T follicular helper cell (primary cell): ENCODE results near the gene SULT1A2.
A peak's percentile ranks its signal among the peaks of the same experiment; 100 is the strongest.
"Not testable (repeated sequence)": the region's sequence is repeated elsewhere in the genome, so short reads cannot be mapped to it uniquely, and the experiment has no call there.

Source experiments
- DNase-seq: peaks from one replicate; pipeline ENCODE4 v3.0.0-alpha.2; 2020; ENCODE audit warnings: low read depth
- total RNA-seq, 2 experiments: gene quantifications; one replicate each; lab custom pipeline; 2026; lab: John Stamatoyannopoulos, UW

The SULT1A2 gene
- 0 reads per million in 2 experiments for total RNA-seq

DNA sequence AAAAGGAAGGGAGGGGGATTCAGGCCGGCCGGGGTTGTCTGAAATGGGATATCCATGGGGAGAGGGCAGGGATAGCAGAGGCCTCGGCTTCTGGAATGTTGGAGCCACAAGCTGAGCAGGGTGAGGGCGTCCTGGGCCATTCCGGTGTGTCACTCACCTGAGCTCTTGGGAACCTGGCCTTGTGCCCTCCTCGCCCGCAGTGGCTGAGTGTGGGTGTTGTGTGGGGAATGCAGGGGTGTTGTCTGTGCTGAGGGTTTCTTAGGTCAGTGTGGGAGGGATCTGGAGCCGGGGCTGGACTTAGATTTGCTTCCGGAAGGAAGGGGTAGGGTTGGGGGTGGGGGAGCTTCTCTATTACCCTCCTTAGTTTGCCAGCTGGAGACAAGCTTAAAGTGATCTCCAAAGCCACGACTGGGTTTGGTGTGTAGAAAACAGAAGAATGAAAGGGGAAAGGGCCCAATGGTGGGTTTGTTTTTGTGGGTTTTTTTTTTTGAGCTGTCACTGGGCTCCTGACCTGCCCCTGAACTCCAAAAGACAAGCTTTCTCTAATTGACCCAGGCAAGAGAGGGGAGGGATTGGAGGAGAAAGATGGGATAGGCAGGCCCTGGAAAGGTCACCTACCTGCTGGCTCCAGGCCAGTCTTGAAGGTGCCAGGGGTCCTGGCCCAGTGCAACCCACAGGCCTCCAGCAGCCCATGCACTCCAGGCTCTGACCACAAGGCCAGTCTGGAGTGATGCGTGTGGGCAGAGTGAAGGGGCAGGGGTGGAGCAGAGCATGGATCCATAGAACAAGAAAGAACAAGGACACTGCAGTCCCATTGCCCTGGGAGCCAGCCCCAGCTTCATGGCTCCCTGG is at the start of gene SULT1A2:
Gene SULT1A2, minus strand, starts transcription at position 211 of the 852 bp plus-strand sequence. CDS start 1,120 bp downstream, outside the sequence.
- no peak for DNase-seq

DNA sequence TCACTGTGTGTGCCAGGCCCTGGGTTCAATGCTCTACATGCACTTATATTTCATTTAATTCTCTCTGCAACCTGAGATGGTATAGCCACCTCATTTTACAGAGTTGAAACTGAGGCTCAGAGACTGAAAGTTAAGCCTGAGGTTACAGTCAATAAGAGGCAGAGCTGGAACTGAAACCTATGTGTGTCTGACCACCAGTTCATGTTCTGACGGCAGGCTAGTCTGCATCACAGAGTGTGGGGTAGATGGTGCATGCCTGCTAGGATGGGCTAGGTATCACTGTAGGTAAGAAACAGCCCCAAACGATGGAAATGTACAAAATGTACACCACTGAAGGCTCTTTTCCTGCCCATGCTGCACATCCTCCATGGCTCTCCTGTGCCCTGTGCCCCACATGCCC is 43.1 kb upstream of the SULT1A2 start:
- DNase-seq, result not testable (repeated sequence)

DNA sequence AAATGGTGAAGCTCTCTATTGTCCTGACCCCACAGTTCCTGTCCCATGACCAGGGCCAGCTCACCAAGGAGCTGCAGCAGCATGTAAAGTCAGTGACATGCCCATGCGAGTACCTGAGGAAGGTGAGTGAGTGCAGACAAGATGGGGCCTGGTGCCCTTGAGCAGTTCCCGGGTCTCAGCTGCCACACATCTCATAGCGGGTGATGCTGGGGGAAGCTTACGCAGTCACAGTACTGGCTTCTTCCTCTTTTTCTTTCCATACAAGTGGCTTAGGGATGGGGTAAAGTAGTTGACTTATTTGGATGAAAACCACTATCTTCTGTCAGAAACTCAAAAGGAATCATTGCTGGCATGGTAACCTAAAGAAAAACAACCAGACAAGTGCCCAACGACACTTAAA is 41.5 kb upstream of the SULT1A2 start:
- not testable (repeated sequence) for DNase-seq

DNA sequence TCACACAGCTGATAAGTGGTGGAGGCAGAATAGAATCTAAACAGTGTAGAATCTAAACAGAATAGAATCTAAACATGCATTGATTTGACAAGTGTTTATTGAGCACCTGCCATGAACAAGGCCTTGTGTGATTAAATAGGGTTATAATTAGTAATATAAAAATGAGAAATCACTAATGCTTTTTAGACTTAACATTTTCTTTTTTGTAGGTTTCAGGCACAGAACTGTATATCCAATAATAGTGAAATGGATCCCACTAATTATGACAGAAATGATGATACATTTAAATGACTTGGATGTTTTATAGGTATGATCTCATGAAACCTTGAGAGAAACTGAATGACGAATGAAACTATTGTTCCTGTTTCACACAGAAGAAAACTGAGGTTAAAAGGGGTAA is 40.9 kb upstream of the SULT1A2 start, which contains the start of gene NPIPB8:
Gene NPIPB8, plus strand, starts transcription at position 301 of the 400 bp plus-strand sequence. CDS start 296 bp downstream, outside the sequence.
- not testable (repeated sequence) for DNase-seq

DNA sequence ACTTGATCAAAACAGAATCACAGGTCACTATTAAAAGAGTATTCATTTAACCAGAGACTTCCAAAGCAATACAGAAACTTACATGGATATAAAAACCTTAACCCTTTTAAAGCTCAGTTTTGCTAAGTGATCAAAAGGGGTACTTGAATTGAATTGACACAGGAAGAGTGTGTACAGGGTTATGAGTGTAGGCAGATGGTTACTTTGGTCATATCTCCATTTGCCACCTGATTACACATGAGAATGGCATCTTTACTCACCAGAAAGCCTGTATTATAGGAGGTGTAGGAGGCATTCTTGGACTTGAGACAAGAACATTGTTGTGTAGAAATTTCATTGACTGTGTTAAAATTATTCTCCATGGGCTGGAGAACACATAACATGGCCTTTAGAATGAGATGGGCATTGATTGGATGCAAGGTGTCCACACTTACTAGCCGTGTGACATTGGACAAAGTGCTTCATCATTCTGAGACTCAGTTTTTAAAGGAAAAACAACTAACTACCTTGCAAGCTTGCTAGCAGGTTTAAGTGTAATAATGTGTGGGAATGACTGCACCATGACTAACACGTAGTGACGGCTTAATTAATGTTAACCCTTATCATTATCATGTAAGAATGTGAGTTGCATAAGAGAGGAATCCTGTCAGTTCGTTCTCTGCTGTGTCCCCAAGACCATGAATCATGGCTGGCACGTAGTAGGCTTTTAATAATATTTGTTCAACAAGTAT is 39.4 kb upstream of the SULT1A2 start:
- DNase-seq, result not testable (repeated sequence)

DNA sequence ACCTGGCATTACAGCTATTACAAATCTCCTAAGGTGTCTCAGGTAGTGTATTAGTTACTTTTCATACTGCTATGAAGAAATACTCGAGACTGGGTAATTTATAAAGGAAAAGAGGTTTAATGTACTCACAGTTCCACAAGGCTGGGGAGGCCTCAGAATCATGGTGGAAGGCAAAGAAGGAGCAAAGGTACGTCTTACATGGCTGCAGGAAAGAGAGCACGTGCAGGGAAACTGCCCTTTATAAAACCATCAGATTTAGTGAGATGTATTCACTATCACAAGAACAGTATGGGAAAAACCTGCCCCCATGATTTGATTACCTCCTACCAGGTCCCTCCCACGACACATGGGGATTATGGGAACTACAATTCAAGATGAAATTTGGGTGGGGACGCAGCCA is 34.1 kb upstream of the SULT1A2 start:
- not testable (repeated sequence) for DNase-seq

DNA sequence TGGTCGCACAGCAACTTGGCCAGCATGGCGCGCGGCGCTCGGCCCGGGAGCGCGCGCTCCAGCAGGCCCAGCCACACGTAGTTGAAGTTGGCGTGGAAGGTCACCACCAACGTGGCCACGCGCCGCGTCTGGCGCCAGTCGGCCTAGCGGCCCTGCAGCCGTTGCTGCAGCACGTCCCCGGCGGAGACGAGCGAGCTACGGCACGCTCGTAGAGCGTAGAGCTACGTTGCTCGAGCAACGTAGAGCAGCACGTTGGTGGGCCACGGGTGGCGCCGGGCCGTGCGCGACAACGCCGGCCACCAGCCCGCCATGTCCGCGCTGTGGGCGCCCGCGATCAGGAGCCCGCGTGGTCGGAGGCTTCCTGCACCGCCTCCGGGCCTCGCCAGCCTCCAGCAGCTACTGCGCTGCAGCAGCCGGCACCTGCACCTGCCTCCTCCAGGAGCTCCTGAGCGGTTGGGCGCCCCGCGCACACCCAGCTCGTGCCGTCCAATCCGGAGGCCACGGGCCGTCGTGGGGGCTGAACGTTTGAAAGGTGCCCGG is 26.4 kb upstream of the SULT1A2 start:
- peak; percentile 55 for DNase-seq

DNA sequence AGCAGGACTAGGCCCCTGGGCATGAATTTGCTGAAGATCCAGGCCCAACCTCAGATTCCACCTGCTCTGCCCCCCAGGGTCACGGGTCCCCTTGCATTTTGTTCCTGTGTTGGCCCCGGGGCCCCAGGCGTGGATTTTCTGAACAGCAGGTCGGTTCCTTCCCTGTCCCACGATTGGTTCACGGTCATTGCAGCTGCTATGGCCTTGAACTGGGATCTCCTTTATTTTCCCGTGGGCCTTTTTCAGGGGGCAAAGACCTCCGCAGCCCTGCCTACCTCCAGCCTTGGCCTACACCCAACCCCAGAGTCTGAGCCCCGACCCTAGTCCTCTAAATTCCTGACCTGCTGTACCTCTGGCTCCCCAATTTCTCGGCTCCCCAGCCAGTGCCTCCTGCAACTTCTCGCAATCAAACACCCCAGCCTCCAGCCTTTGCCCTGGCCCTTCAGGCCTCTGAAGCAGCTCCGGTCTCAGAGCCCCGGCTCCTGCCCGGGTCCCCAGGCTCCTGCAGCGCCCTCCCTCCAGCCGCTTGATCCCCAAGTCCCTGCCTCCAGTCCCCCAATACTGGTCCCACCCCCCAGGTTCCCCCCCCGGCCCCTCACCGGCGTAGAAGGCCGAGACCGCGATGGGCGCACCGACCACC is 25.8 kb upstream of the SULT1A2 start:
- DNase-seq, result not testable (repeated sequence)

DNA sequence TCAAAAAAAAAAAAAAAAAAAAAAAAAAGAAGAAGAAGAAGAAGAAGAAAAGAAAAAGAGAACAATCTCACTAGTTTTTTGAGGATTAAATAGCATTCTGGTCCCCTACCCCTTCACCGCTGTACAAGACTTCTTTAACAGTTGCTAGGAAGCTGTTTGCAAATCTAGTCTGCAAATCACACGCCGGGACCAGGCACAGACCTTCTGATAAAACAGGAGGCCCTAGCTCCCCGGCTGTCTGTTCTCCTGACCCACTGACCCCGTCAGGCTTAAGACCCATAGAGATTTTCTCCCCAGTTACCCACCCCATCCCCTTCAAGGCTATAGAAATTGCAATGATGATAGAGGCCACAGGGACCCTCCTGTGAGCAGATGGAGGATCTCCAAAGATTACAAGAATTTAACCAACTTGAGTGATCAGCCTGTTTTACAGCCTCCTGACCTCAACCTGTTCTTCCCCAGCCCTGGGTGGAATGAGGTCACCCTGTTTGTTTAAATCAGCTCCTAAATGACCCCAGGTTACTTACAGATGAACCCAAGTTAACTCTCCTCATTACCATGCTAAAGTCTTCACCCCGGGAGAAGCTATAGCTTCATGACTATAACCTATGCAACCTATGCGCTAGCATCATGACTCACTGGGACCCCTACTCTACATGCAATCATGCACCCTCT is 24.8 kb upstream of the SULT1A2 start:
- DNase-seq, result no peak

DNA sequence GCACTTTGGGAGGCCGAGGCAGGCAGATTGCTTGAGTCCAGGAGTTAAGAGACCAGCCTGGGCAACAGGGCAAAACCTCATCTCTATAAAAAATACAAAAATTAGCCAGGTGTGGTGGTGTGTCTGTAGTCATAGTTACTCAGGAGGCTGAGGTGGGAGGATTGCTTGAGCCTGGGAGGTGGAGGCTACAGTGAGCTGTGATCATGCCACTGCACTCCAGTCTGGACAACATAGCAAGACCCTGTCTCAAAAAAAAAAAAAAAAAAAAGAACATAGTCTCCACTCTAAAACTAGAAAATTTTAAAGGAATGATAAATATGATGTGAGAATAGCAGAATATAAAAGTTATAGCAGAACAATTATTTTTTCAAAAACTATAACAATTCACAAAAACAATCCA is 23.5 kb upstream of the SULT1A2 start:
- DNase-seq, result not testable (repeated sequence)

DNA sequence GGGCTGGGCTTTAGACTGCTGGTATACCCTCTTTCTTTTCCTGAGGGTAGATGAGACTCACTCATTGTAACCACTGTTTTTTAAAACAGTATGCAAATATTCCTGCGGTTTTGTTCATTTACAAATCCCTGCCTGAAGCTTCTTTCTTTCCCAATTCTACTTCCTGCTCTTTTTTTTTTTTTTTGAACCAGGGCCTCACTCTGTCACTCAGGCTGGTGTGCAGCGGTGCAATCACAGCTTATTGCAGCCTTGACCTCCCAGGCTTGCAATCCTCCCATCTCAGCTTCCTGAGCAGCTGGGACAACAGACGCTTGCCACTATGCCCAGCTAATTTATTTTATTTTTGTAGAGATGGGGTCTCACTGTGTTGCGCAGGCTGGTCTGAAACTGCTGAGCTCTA is 21.0 kb upstream of the SULT1A2 start:
- no peak for DNase-seq

DNA sequence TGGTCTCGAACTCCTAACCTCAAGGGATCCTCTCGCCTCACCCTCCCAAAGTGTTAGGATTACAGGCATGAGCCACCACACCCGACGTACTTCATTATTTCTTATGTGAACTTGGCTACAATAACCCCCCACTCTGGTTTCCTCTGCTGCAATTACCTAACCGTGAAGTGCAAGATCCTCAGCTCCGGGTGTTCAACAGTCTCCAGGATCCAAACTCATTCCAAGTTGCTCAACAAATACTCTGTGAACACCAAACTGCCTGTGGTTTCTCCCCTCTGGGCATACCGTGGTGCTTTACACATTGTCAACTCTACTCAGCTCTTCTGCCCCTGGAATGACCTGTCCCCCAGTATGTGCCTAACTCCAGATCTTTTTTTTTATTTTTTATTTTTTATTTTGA is 19.8 kb upstream of the SULT1A2 start:
- DNase-seq, result no peak

DNA sequence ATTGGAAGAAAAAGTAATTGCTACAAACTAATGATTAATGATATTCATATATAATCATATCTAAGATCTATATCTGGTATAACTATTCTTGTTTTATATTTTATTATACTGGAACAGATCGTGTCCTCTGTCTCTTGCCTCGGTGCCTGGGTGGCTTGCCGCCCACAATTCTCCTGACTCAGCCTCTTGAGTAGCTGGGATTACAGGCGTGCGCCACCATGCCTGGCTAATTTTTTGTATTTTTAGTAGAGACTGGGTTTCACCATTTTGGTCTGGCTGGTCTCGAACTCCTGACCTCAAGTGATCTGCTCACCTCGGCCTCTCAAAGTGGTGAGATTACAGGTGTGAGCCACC is 19.4 kb upstream of the SULT1A2 start:
- DNase-seq, result not testable (repeated sequence)

DNA sequence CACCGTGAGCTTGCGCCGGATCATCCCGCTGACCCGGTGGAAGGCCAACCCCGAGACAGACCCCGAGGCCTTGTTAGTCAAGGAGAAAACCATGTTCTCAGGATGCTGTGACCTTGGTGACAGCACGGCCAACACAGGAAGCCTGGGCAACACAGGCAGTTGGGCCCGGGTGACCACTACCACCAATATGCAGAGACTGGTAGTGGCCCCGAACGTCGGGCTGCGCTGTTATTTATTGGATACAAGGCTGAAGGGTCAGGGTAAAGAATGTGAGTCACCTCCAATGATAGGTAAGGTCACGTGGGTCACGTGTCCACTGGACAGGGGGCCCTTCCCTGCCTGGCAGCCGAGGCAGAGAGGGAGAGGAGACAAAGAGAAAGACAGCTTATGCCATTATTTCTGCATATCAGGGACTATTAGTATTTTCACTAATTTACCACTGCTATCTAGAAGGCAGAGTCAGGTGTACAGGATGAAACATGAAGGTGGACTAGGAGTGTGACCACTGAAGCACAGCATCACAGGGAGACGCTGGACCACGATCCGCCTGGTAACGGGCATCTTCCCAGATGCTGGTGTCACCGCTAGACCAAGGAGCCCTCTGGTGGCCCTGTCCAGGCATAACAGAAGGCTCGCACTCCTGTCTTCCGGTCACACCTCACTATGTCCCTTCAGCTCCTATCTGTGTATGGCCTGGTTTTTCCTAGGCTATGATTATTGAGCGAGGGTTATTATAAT is 18.8 kb upstream of the SULT1A2 start:
- not testable (repeated sequence) for DNase-seq

DNA sequence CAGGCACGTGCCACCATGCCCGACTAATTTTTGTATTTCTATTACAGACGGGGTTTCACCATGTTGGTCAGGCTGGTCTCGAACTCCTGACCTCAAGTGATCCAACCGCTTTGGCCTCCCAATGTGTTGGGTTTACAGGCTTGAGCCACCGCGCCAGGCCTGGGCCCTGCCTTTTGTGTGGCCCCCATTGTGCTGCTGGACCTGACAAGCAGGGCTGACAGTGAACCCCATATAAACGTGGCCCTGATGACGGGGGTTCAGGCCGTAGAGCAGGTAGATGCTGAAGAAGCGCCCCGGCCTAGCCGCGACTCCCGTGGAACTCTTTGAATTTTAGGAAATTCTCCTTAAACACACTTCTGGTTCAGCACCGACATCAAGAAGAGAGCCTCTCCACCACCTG is 17.7 kb upstream of the SULT1A2 start:
- DNase-seq, result not testable (repeated sequence)

DNA sequence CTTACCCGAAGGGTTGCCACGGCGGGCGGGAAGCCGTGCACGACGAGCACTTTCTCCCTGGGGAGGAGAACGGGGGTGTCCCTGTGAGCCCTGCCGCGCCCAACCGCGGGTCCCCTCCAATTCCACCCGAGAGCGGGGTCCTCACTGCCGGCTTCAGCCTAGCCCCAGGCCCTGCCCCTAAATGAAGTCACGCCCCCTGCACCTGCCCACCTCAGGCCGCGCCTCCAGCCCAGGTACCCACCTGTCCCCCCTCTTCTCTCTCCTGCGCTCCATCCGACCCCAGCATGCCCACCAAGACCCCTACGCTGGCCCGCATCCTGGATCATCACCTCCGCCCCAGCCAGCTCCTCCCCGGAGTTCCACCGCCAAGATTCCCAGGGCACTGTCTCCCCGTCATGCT is 17.1 kb upstream of the SULT1A2 start:
- DNase-seq, result not testable (repeated sequence)

DNA sequence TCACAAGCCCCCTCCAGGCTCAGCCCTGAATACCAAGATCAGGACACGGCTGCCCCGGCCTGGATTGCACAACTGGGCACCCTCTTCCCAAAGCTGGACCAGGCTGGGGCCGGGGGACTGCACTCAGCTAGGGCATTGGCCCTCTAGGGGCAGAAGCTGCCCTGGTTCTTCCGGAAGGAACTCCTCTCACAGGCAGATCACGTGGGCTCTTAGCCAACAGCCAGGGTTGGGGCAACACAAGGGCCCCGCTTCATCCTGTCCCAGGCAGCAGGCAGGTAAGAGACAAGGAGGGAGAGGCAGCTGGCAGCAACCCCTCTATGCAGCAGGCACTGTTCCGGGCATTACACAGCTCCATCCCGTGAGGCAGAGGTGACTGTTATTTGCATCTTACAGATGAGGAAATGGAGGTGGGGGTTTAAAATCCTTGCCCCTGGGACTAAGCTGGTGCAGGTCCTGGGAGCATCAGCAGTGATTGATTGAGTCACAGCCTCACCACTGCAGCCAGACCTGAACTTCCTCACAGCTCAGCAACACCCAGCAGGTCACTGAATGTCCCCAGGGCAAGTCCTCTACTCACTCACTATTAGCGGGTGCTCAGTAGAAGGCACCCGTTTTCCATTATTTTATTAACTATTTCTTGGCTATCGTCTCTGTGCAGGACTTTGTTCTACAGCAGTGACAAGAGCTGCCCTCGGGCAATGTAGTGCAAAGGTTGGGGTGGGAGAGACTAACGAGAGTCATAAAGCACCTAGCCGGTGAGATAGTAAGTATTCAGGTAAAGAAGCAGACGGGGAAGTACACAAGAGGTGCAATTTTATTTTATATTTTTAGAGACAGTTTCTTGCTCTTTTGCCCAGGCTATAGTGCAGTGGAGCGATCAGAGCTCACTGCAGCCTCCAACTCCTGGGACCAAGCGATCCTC is 15.8 kb upstream of the SULT1A2 start:
- DNase-seq, result not testable (repeated sequence)

DNA sequence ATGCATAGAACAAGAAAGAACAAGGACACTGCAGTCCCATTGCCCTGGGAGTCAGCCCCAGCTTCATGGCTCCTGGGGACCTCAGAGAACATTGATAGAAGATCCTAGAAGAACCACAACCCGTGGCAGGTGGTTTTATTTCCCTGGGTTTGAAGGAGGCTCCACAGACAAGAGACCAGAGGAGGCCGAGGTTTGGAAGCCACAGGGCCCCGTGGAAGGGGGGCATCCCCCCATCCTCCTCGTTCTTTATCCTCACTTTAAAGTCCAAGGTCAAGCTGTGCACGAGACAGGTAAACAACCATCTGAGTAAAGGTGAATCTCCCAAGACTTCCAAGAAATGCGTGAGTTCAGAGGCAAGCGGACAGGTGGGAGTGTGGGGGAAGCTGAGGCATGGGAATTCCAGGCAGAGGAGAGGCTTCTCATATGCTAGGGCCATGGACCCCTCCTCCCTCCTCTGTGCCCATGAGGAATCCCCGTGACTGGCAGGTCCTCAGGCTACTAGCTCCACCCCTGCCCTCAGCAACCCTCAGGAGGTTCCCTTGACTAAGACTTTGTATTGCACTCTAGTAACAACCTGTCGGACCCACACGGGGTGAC is 13.8 kb upstream of the SULT1A2 start:
- DNase-seq, result no peak
